Hepatocyte (in vitro differentiated cells): ENCODE results near the gene PACSIN2.

Source experiments
- EZH2 ChIP-seq: fragments of 200-600 bp; sonication (generic); IDR thresholded peaks from 2 replicates; pipeline ENCODE4 v1.6.1; 2016; ENCODE audit warnings: antibody characterized with exemption, mild to moderate bottlenecking, borderline replicate concordance
- TF ChIP-seq, protein P1 (sequence below): fragments of 200-600 bp; sonication (generic); IDR thresholded peaks from 2 replicates; pipeline ENCODE4 v1.5.1; 2016; ENCODE audit warnings: antibody characterized with exemption, mild to moderate bottlenecking; ENCODE audit not compliant: poor library complexity

- TF ChIP-seq, protein P1, sequence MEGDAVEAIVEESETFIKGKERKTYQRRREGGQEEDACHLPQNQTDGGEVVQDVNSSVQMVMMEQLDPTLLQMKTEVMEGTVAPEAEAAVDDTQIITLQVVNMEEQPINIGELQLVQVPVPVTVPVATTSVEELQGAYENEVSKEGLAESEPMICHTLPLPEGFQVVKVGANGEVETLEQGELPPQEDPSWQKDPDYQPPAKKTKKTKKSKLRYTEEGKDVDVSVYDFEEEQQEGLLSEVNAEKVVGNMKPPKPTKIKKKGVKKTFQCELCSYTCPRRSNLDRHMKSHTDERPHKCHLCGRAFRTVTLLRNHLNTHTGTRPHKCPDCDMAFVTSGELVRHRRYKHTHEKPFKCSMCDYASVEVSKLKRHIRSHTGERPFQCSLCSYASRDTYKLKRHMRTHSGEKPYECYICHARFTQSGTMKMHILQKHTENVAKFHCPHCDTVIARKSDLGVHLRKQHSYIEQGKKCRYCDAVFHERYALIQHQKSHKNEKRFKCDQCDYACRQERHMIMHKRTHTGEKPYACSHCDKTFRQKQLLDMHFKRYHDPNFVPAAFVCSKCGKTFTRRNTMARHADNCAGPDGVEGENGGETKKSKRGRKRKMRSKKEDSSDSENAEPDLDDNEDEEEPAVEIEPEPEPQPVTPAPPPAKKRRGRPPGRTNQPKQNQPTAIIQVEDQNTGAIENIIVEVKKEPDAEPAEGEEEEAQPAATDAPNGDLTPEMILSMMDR = no peak
- no peak for TF ChIP-seq EZH2
Observed at GRCh38 chr22:42866100-42866499, 148.8 kb downstream of the PACSIN2 start.
